Endothelial cell (in vitro differentiated cells): ENCODE results near the gene MAML3. TPM values are rescaled to one million over a fixed set of nuclear protein-coding genes. Genes with fewer than 3 reads are reported as not detected.
"Not testable (repeated sequence)": the region's sequence is repeated elsewhere in the genome, so short reads cannot be mapped to it uniquely, and the experiment has no call there.

Experiments
- DNase-seq: peaks from one replicate; pipeline ENCODE4 v3.0.0; 2021; ENCODE audit warnings: low spot score
- H3K27ac Mint-ChIP-seq: one replicate; pipeline ENCODE4 v1.8.0; 2021; ENCODE audit warnings: mixed read lengths, inconsistent platforms; ENCODE audit not compliant: unreplicated experiment
- H3K27me3 Mint-ChIP-seq: one replicate; pipeline ENCODE4 v1.8.0; 2021; ENCODE audit warnings: mild to moderate bottlenecking, moderate library complexity, mixed read lengths, inconsistent platforms; ENCODE audit not compliant: unreplicated experiment
- H3K36me3 Mint-ChIP-seq: one replicate; pipeline ENCODE4 v1.8.0; 2021; ENCODE audit warnings: mild to moderate bottlenecking, low read depth, mixed read lengths, inconsistent platforms; ENCODE audit not compliant: unreplicated experiment
- H3K4me1 Mint-ChIP-seq: one replicate; pipeline ENCODE4 v1.8.0; 2021; ENCODE audit warnings: mild to moderate bottlenecking, mixed read lengths, inconsistent platforms; ENCODE audit not compliant: unreplicated experiment
- H3K4me3 Mint-ChIP-seq: one replicate; pipeline ENCODE4 v1.8.0; 2021; ENCODE audit warnings: mild to moderate bottlenecking, mixed read lengths, inconsistent platforms; ENCODE audit not compliant: unreplicated experiment
- H3K9me3 Mint-ChIP-seq: one replicate; pipeline ENCODE4 v1.8.0; 2021; ENCODE audit warnings: mixed read lengths, inconsistent platforms; ENCODE audit not compliant: unreplicated experiment
- CTCF ChIP-seq: fragments of 200-600 bp; sonication (generic); IDR thresholded peaks from one replicate; pipeline ENCODE4 v1.5.0; 2021; ENCODE audit warnings: antibody characterized with exemption; ENCODE audit not compliant: unreplicated experiment
- total RNA-seq: library from RNA; stranded (reverse); fragmentation: NEBNext Ultra II Directional; extraction: Animal tissue kit (Norgen Biotek cat#: 25700); gene quantifications from one replicate; pipeline ENCODE4 v1.2.1, GENCODE V29; 2021; ENCODE audit not compliant: unreplicated experiment

MAML3 gene
- total RNA-seq, 1 donor from 2014 or later, result 31.0 TPM

- no peak for TF ChIP-seq CTCF
- DNase-seq, result no peak
- Mint-ChIP-seq H3K36me3 (peaks cover 47% of the 10 kb centered on the region), H3K4me1 (no peaks in the 10 kb centered on the region), H3K27me3 (peaks cover 5% of the 10 kb centered on the region), H3K27ac (no peak overlapping the region), H3K9me3 (no peaks in the 10 kb centered on the region), H3K4me3 (no peak overlapping the region)
Observed at GRCh38 chr4:139700568-139700967, 453.4 kb downstream of the MAML3 start.

DNA sequence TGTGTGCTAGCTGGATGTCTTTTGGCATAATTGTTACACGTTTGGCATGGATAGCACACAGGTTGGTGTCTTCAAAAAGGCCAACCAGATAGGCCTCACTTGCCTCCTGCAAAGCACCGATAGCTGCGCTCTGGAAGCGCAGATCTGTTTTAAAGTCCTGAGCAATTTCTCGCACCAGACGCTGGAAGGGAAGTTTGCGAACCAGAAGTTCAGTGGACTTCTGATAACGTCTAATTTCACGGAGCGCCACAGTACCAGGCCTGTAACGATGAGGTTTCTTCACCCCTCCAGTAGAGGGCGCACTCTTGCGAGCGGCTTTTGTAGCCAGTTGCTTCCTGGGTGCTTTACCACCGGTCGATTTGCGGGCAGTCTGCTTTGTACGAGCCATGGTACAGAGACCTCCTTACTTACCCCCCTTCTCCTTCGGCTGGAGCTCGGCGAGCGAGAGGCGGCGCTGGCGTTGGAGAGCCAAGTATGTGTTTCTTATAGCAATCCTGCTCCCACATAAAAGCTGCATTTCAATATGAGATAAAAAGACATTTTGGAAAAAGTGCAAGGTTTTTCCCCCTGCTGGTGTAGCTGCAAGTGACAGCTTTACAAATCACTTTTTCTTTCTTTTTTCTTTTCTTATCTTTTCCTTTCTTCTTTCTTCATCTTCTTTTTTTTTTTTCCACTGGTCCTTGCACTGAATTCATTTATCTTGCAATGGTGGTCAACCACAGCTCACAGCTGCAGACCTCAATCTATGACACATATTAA is 455.6 kb downstream of the MAML3 start:
- not testable (repeated sequence) for H3K27ac Mint-ChIP-seq, H3K27me3 Mint-ChIP-seq, H3K4me1 Mint-ChIP-seq, H3K9me3 Mint-ChIP-seq, DNase-seq
- TF ChIP-seq CTCF, result peak; percentile 60
- H3K36me3 Mint-ChIP-seq, result peaks cover 35% of the 10 kb centered on the region
- H3K4me3 Mint-ChIP-seq, result peak overlapping the region; percentile 19

DNA sequence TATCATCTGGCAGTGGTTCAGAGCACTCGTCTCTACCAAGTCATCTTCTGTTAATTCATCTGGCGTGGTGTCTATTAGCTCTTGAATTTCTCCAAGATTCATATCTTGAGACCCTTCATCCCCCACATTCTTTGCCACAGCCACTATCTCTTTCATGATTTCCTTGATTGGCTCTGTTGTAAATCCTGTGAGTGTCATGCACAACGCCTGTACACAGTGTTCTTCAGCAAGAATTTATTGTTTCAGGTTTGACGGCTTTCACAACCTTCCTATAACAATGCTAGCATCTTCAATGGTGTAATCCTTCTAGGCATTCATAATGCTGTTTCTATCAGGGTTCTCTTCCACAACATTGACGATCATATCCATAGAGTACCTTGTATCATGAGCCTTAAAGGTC is 457.5 kb downstream of the MAML3 start:
- H3K36me3 Mint-ChIP-seq, result peaks cover 32% of the 10 kb centered on the region
- H3K27ac Mint-ChIP-seq, result no peak overlapping the region
- H3K4me3 Mint-ChIP-seq, result no peak overlapping the region
- no peaks in the 10 kb centered on the region for H3K9me3 Mint-ChIP-seq
- peaks cover 4% of the 10 kb centered on the region for H3K27me3 Mint-ChIP-seq
- no peak for TF ChIP-seq CTCF
- no peak for DNase-seq
- peaks cover 7% of the 10 kb centered on the region for H3K4me1 Mint-ChIP-seq

DNA sequence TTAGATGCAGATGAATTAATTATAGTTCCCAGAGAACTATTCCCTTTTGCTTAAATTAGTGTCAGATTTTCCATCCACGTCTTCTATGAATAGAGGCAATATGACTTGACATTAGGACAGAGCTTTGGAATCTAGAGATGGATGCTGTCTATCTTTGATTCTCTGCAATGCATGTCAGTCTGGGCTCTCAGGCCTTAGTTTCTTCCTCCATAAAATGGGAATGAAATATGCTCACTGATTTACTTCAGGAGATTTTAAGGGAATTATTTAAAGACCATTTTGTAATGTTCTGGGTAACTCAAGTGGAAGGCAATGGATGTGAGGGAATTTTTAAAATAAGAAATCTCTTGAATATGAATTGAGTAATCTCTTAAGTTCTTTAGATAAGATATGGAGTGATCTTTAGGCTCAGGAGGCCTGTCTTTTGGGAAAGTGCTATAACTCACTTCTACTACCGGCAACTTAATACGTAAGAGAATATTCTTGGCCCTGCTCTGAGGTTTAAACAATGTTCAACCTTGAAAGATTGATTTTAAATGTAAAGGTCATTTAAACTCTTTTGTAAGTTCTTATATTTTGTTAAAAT is 459.4 kb downstream of the MAML3 start:
- peaks cover 4% of the 10 kb centered on the region for H3K27me3 Mint-ChIP-seq
- no peak overlapping the region for H3K4me3 Mint-ChIP-seq

More for the DNA sequence above, 459.4 kb downstream of the MAML3 start:
- H3K9me3 Mint-ChIP-seq, result no peaks in the 10 kb centered on the region
- H3K4me1 Mint-ChIP-seq, result peaks cover 19% of the 10 kb centered on the region
- H3K36me3 Mint-ChIP-seq, result peaks cover 32% of the 10 kb centered on the region
- no peak for TF ChIP-seq CTCF
- H3K27ac Mint-ChIP-seq, result no peak overlapping the region
- no peak for DNase-seq
